Right hindlimb (tissue), 1 donor: ENCODE measurements around the gene IL9.
"Not testable (repeated sequence)": the region's sequence is repeated elsewhere in the genome, so short reads cannot be mapped to it uniquely, and the experiment has no call there.

Experiments used
- DNase-seq: peaks from one replicate; pipeline ENCODE4 v3.0.0-alpha.2; 2018

IL9 gene

DNA sequence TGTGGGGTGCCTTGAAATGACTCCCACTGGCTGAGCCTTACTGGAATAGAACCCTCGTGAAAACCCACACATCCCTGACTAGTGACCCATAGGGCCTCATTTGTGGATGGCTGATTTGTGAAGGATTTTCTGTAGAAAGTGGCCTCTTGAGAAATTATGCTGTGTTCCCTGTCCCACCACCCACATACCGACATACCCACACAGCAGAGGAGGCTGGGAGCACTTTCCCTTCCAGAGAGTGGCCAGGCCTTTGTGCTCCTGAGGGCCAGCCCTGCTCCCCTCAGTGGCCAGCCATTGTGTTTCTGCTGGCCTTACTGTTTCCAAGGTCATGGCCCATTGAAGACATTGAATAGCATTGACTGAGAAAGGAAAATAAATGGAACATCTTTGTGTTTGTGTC, 29.6 kb downstream of the IL9 start:
- no peak for DNase-seq

- DNase-seq = no peak
Measured at GRCh38 chr5:135864503-135865435, 30.9 kb downstream of the IL9 start.

DNA sequence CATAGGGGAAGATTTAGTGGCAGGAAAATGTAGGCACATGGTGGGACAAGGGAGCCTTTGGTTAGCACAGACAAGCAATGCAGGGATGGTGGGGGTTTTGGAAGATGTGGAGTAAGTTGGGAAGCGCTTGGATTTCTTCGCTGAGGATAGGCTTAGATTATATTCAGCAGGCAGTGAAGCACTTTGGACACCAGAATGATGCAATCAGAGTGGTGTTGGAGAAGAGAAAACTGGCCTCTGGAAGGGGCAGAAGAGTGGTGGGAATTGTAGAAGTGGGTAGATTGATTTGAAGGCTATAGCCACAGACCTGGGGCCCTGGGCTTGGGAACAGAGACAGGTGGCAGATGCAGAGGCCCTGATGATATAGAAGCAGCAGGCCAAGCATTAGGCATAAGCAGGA, 32.9 kb downstream of the IL9 start:
- DNase-seq = no peak

DNA sequence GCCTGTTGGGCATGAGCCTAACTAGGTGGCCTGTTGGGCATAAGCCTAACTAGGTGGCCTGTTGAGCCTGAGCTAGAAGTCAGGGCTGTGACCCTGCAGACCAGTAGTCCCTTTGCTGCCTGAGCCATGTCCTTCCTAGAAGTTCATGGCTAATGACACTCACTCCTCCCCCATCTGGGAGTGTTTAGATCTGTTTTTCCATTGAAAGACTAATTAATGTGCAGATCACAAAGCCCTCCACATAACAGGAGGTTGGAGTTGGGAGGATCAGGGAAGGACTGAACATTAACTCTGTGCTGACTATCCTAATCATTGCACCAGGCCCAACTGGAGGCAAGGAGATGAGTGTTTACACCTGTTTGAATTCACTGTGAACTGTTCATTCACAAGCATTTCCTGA, 33.6 kb downstream of the IL9 start:
- DNase-seq = no peak

- DNase-seq = no peak
Measured at GRCh38 chr5:135861641-135862040, 34.0 kb downstream of the IL9 start.

- no peak for DNase-seq
Measured at GRCh38 chr5:135859641-135860040, 36.0 kb downstream of the IL9 start.

- not testable (repeated sequence) for DNase-seq
Measured at GRCh38 chr5:135859186-135859585, 36.5 kb downstream of the IL9 start.

DNA sequence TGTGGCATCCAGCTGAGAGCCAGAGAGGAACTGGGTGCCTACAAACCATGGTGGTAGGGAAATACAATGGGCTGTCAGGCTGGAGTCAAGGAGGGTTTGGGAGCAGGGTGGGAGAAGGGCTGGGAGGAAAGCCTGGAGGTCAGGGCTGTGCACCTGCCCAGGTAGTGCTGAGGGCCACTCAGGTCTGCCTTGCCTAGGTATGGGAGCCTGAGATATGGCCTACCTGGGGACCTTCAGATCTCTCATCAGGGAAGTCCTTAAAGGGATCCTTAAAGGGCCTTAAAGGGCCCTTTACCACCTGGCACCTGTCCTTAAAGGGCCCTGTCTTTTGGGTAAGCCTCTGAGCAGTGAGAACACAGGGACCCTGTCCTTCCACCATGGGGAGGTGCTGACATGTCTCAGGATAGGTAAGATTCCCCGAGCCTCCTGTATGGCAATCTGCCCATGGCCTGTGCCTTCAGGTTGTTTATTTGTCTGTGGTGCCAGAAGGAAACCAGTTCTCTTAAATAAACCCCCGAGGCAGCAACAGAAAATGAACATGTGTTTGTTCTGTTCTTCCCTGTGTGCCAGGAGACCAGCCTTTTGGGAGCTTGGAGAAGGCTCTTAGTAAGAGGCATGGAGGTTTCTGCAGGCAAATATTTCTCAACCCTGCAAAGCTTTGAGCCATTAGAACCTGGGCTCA, 37.9 kb downstream of the IL9 start:
- no peak for DNase-seq

DNA sequence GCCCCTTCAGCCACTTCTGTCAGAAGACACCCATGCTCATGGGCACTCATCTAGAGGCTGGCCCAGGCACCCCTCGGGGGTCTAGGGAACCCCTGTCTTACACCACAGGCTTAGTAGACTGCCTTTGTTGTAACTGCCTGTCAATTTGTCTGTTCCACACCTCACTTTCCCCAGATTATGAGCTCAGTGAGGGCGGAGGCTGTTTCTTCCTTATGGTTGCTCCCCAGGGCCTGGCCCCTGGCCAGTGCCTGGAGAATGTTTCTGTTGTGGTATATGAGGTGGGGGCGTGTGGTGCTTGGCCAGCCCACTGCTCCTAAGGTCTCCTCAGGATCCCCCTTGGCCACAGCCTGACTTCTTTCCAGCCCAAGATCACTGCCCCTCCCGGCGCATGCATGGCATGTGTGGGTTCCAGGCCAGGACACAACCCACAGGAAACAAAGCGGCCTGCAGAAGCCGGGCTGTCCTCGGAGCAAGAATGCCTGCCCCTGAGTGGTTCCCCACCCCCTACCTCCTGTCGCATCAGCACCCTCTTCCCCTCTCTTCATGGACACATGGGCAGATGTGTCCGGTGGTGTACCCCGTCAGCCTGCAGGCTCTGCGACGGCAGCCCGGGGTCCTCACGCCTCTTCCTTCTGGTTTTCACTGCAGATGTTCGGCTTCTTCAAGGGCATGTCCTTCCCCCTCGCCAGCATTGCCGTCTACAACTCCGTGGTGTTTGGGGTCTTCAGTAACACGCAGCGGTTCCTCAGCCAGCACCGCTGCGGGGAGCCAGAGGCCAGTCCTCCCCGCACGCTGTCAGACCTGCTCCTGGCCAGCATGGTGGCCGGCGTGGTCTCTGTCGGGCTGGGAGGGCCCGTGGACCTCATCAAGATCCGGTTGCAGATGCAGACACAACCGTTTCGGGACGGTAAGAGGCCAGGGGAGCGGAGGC, 43.5 kb downstream of the IL9 start:
- DNase-seq = no peak

DNA sequence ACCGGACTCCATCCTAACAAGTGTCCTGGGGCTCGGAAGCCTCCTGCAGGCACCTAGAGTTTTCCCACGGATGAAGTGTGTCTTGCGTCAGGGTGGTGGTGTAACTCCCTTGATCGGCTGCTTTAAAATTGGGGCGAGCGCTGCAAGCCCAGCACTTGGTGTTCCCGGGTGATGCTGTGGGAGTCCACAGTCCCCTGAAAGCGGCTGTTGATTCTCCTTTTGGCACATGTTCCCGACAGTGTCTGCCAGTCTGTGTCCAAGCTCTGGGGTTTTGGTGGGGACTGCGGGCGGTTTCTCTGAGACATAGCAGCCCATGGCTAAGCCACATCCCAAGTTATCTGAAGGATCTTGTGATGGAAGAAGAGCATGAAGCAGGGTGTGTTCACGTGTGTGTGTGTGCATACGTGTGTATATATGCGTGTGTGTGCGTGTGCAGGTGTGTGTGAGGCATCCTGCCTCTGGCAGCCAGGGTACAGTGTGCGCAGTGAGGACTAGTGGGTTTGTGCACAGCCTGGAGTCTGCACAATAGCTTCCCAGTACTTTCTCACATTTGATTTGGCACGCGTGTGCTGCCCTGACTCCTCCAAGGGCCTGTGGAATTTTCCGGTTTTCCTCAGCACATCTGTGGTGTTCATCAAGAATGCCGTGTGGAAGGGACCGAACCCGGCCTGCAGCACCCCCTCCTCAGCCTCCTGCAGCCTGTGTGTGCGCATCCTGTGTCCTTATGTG, 44.3 kb downstream of the IL9 start:
- no peak for DNase-seq

DNA sequence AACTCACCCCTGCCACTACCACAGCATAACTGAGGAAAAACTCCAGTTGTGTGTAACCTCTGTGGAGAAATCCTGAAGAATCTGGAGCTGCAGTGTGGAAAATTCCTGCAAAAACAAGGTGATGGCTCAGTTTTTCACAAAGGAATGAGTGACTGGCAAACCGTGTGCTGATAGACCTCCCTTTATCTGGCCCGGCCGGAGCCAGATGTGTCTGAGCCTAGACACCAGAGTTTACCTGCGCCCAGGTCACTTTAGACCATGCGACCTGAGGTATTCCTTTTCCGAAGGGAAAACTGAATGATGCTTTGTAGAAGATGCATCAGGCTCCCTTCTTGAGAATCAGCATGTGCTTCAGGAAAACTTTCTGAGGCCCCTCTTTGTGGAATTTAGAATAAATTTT, 45.0 kb downstream of the IL9 start:
- no peak for DNase-seq

- DNase-seq = no peak
Measured at GRCh38 chr5:135850231-135850630, 45.4 kb downstream of the IL9 start.

GRCh38 chr5:135847976-135848375, 47.7 kb downstream of the IL9 start:
- no peak for DNase-seq

DNA sequence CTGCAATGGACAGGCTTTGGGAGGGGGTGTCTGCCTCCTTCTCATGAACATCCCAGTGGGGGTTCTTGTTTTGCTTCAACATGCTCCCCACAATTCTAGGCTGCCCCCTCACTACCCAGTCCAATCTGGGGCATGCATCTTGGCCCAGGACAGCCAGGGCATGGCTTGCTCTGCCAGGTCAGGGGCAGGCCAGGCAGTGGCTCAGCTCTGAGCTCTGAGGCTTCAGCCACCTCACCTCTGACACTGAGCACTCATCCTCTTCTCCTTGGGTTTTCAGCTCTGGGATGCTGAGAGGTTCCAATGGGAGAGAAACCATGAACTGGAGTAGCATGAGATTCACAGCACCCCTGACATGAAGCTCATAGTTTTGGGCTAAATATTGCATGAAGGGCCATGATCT, 49.3 kb downstream of the IL9 start:
- no peak for DNase-seq

GRCh38 chr5:135843571-135844337, 51.9 kb downstream of the IL9 start:
- no peak for DNase-seq

GRCh38 chr5:135842737-135843136, 52.9 kb downstream of the IL9 start:
- DNase-seq = no peak
